ENCODE results near the gene LYL1. TPM values are rescaled to one million over a fixed set of nuclear protein-coding genes. Genes with fewer than 3 reads are reported as not detected.

LYL1 gene
- total RNA-seq, 1 experiment from 2014 or later = 0.63 TPM

- DNase-seq = no peak
- no peaks in the 10 kb centered on the region for H3K9me3 Mint-ChIP-seq
These were observed 29.4 kb downstream of the LYL1 start for GRCh38 chr19:13073263-13073662.

More at GRCh38 chr19:13073263-13073662, 29.4 kb downstream of the LYL1 start:
- H3K27me3 Mint-ChIP-seq (ENCODE audit: low read depth) = peaks cover 81% of the 10 kb centered on the region
- Histone ChIP-seq H3K79me1 (ENCODE audit: insufficient read depth, low read depth, low read length, poor library complexity, severe bottlenecking) (no peaks in the 10 kb centered on the region), H4K8ac (replicated peaks; ENCODE audit: insufficient read length, low read depth, low read length) (no peak overlapping the region), H3K18ac (ENCODE audit: insufficient read length, low read depth, low read length) (no peak overlapping the region), H2BK12ac (ENCODE audit: insufficient read length, low read depth, low read length) (no peak overlapping the region), H3K27ac (ENCODE audit: insufficient read length, low read depth, low read length) (no peak overlapping the region), H4K5ac (ENCODE audit: insufficient read length, low read depth, low read length) (no peak overlapping the region), H3K79me2 (ENCODE audit: insufficient read depth, low read length) (no peaks in the 10 kb centered on the region), H3K14ac (ENCODE audit: insufficient read depth, low read length) (no peak overlapping the region), H2AK5ac (ENCODE audit: insufficient read length, low read length) (no peak overlapping the region), H2BK20ac (ENCODE audit: low read depth, low read length, poor library complexity, severe bottlenecking) (no peak overlapping the region), H3T11ph (ENCODE audit: low read length) (no peak overlapping the region), H2AFZ (ENCODE audit: low read length) (no peak overlapping the region), H3K27me3 (ENCODE audit: insufficient read depth, low read length) (peaks cover 1% of the 10 kb centered on the region; the same call in 1 of the 2 replicates), H2BK15ac (ENCODE audit: low read depth, low read length) (no peak overlapping the region), H3K4me2 (ENCODE audit: insufficient read depth, insufficient read length, low read length) (no peak overlapping the region), H3K23ac (ENCODE audit: insufficient read length, low read depth, low read length) (no peak overlapping the region), H3K9me3 (ENCODE audit: control insufficient read depth, low read depth, low read length) (no peaks in the 10 kb centered on the region), H3K4me1 (ENCODE audit: insufficient read depth, low read length) (peaks cover 7% of the 10 kb centered on the region; the same call in 1 of the 2 replicates), H3K56ac (ENCODE audit: insufficient read length, low read depth, low read length) (no peak overlapping the region), H4K91ac (ENCODE audit: insufficient read length, low read depth, low read length) (no peak overlapping the region), H2BK5ac (ENCODE audit: insufficient read length, low read length) (no peak overlapping the region), H3K23me2 (ENCODE audit: insufficient read length, low read depth, low read length, poor library complexity, severe bottlenecking) (peaks cover 3% of the 10 kb centered on the region), H4K20me1 (ENCODE audit: control insufficient read depth, insufficient read depth, insufficient read length) (no peaks in the 10 kb centered on the region), H2BK120ac (ENCODE audit: low read depth, low read length, poor library complexity, severe bottlenecking) (no peak overlapping the region), H3K4ac (ENCODE audit: low read depth, low read length) (no peak overlapping the region), H3K9ac (ENCODE audit: extremely low read depth, insufficient read length, low read length) (no peak overlapping the region)
- H3K4me1 Mint-ChIP-seq = peaks cover 13 to 38% of the 10 kb centered on the region in 2 experiments
- WGBS (ENCODE audit: extremely low coverage, insufficient read length, low lambda C conversion rate) = no CpG with 5 or more reads among the region's 5 CpGs
- no peak overlapping the region; a peak in 1 of 7 replicates for H3K27ac Mint-ChIP-seq
- no peak for TF ChIP-seq CTCF (conservative IDR thresholded peaks at IDR 0.05)
- peaks cover 0 to 1% (median 0%) of the 10 kb centered on the region in 3 experiments; a peak in 1 of 7 replicates for H3K36me3 Mint-ChIP-seq (ENCODE audit: insufficient read depth in 1 of 3, low read depth in 3 of 3)
- no peak overlapping the region for H3K4me3 Mint-ChIP-seq

Data from H9 (cell line).